Measurements from ENCODE around the gene GPT2. TPM values are rescaled to one million over a fixed set of nuclear protein-coding genes. Genes with fewer than 3 reads are reported as not detected.
A peak's percentile ranks its signal among the peaks of the same experiment; 100 is the strongest.
"Not testable (repeated sequence)": the region's sequence is repeated elsewhere in the genome, so short reads cannot be mapped to it uniquely, and the experiment has no call there.

The GPT2 gene
- total RNA-seq, 4 donors from 2014 or later = 13.5 to 112 (median 55.7) TPM

- Histone ChIP-seq H3K27me3 (no peaks in the 10 kb centered on the region), H3K4me1 (peaks cover 10 to 13% of the 10 kb centered on the region in 2 donors), H3K4me3 (no peak overlapping the region), H3K9me3 (no peaks in the 10 kb centered on the region), H3K27ac (peak overlapping the region in 2 of 4 donors; percentile 34 to 49), H3K36me3 (no peaks in the 10 kb centered on the region)
- in situ Hi-C loops (cut with MboI; ENCODE audit: low sequenced_read_pairs in 4 of 4) (loop anchor here in 1 of 4 donors (5.0 kb wide), 1 partner anchor 43 kb away; no protein-coding TSS in a partner anchor), intact Hi-C loops (cut with DNase I; ENCODE audit: low total_unique reads) (no loop called here)
- DNase-seq = no peak
- no peak for ATAC-seq
- TF ChIP-seq POLR2A (IDR thresholded peaks at IDR 0.05) (no peak), CTCF (IDR thresholded peaks at IDR 0.05 in 4 of 5, conservative IDR thresholded peaks at IDR 0.05 in 1 of 5) (no peak)
These were observed 24.4 kb upstream of the GPT2 start for GRCh38 chr16:46859719-46860152.

- peaks cover 8 to 10% of the 10 kb centered on the region in 2 donors for H3K4me1 ChIP-seq
- peak in 1 of 2 donors; percentile 44 for ATAC-seq
- TF ChIP-seq CTCF (IDR thresholded peaks at IDR 0.05 in 4 of 5, conservative IDR thresholded peaks at IDR 0.05 in 1 of 5) (no peak), POLR2A (IDR thresholded peaks at IDR 0.05) (no peak)
- H3K36me3 ChIP-seq = no peaks in the 10 kb centered on the region
- no peaks in the 10 kb centered on the region for H3K9me3 ChIP-seq
- H3K27me3 ChIP-seq = no peaks in the 10 kb centered on the region
- no peak for DNase-seq
- intact Hi-C loops (cut with DNase I; ENCODE audit: low total_unique reads) (no loop called here), in situ Hi-C loops (cut with MboI; ENCODE audit: low sequenced_read_pairs in 4 of 4) (no loop called here)
- H3K27ac ChIP-seq = peak overlapping the region; percentile 53 to 76 (median 68)
- no peak overlapping the region for H3K4me3 ChIP-seq
These were observed 21.4 kb upstream of the GPT2 start for GRCh38 chr16:46862555-46863447.

GRCh38 chr16:46866286-46866685 is 17.9 kb upstream of the GPT2 start:
- DNase-seq = no peak
- TF ChIP-seq POLR2A (IDR thresholded peaks at IDR 0.05) = no peak
- in situ Hi-C loops (cut with MboI; ENCODE audit: low sequenced_read_pairs in 4 of 4) (no loop called here), intact Hi-C loops (cut with DNase I; ENCODE audit: low total_unique reads) (no loop called here)
- peaks cover 0 to 5% of the 10 kb centered on the region in 2 donors for H3K4me1 ChIP-seq
- no peak overlapping the region for H3K4me3 ChIP-seq
- no peaks in the 10 kb centered on the region for H3K9me3 ChIP-seq
- no peaks in the 10 kb centered on the region for H3K27me3 ChIP-seq
- ATAC-seq = no peak
- no peak overlapping the region for H3K27ac ChIP-seq
- H3K36me3 ChIP-seq = no peaks in the 10 kb centered on the region

- H3K4me1 ChIP-seq; H3K36me3 ChIP-seq; ATAC-seq; H3K27me3 ChIP-seq; in situ Hi-C loops (cut with MboI; ENCODE audit: low sequenced_read_pairs in 4 of 4); intact Hi-C loops (cut with DNase I; ENCODE audit: low total_unique reads); H3K27ac ChIP-seq; H3K9me3 ChIP-seq; H3K4me3 ChIP-seq; DNase-seq: not testable (repeated sequence)
These were observed 16.7 kb upstream of the GPT2 start for GRCh38 chr16:46867486-46867885.

- ATAC-seq; H3K27me3 ChIP-seq; H3K36me3 ChIP-seq; H3K9me3 ChIP-seq; DNase-seq; H3K4me1 ChIP-seq; H3K4me3 ChIP-seq; intact Hi-C loops (cut with DNase I; ENCODE audit: low total_unique reads); in situ Hi-C loops (cut with MboI; ENCODE audit: low sequenced_read_pairs in 4 of 4); H3K27ac ChIP-seq: not testable (repeated sequence)
These were observed 15.3 kb upstream of the GPT2 start for GRCh38 chr16:46868891-46869290.

- intact Hi-C loops (cut with DNase I; ENCODE audit: low total_unique reads) = no loop called here
- TF ChIP-seq POLR2A (IDR thresholded peaks at IDR 0.05) (no peak), CTCF (IDR thresholded peaks at IDR 0.05 in 4 of 5, conservative IDR thresholded peaks at IDR 0.05 in 1 of 5) (no peak)
- no peaks in the 10 kb centered on the region for H3K27me3 ChIP-seq
- H3K36me3 ChIP-seq = no peaks in the 10 kb centered on the region
- no peak overlapping the region for H3K4me3 ChIP-seq
- ATAC-seq (no peak), DNase-seq (no peak)
- H3K4me1 ChIP-seq = no peaks in the 10 kb centered on the region
- in situ Hi-C loops (cut with MboI; ENCODE audit: low sequenced_read_pairs in 4 of 4) = no loop called here
- H3K27ac ChIP-seq = no peak overlapping the region
- H3K9me3 ChIP-seq = no peaks in the 10 kb centered on the region
These were observed 12.6 kb upstream of the GPT2 start for GRCh38 chr16:46871597-46871996.
